Trophoblast cell (in vitro differentiated cells and primary cell): ENCODE results near the gene SCFD2.

Experiments used
- DNase-seq, 2 donors: peaks; one replicate each; pipeline ENCODE4 v3.0.0-alpha.2; 2016
- H2AFZ ChIP-seq: 2 replicates; pipeline ENCODE4 v1.6.1; 2013; ENCODE audit warnings: low read length, moderate library complexity, mild to moderate bottlenecking; ENCODE audit not compliant: insufficient read depth, poor library complexity
- H2AK5ac ChIP-seq: 2 replicates; pipeline ENCODE4 v1.6.1; 2013; ENCODE audit warnings: mild to moderate bottlenecking, low read length
- H2BK120ac ChIP-seq: 2 replicates; pipeline ENCODE4 v1.6.1; 2013; ENCODE audit warnings: low read length, mild to moderate bottlenecking, moderate library complexity; ENCODE audit not compliant: insufficient read depth, poor library complexity
- H2BK12ac ChIP-seq: 2 replicates; pipeline ENCODE4 v1.6.1; 2013; ENCODE audit warnings: mild to moderate bottlenecking, low read length, moderate library complexity
- H2BK5ac ChIP-seq: 2 replicates; pipeline ENCODE4 v1.6.1; 2013; ENCODE audit warnings: low read length, low read depth, moderate library complexity, mild to moderate bottlenecking; ENCODE audit not compliant: poor library complexity
- H3K14ac ChIP-seq: 2 replicates; pipeline ENCODE4 v1.6.1; 2013; ENCODE audit warnings: mild to moderate bottlenecking, low read length
- H3K18ac ChIP-seq: 2 replicates; pipeline ENCODE4 v1.6.1; 2013; ENCODE audit warnings: mild to moderate bottlenecking, low read length
- H3K23ac ChIP-seq: 2 replicates; pipeline ENCODE4 v1.6.1; 2013; ENCODE audit warnings: low read length
- H3K27ac ChIP-seq: 2 replicates; pipeline ENCODE4 v1.5.1; 2013; ENCODE audit warnings: low read depth, mild to moderate bottlenecking, inconsistent platforms, low read length, moderate library complexity
- H3K27me3 ChIP-seq: 2 replicates; pipeline ENCODE4 v1.6.1; 2013; ENCODE audit warnings: inconsistent platforms, mild to moderate bottlenecking, low read length, moderate library complexity; ENCODE audit not compliant: insufficient read depth
- H3K36me3 ChIP-seq, 2 experiments: 1 replicate in 1 of 2; 2 replicates in 1 of 2; pipeline ENCODE4 v1.6.1; 2013; ENCODE audit warnings: low read length in 2 of 2, mild to moderate bottlenecking in 2 of 2, moderate library complexity in 1 of 2; ENCODE audit not compliant: insufficient read depth in 2 of 2, control insufficient read depth in 1 of 2
- H3K4ac ChIP-seq: 2 replicates; pipeline ENCODE4 v1.6.1; 2013; ENCODE audit warnings: low read depth, mild to moderate bottlenecking, low read length, moderate library complexity
- H3K4me1 ChIP-seq, 2 experiments: 1 replicate in 1 of 2; 2 replicates in 1 of 2; pipeline ENCODE4 v1.6.1; 2013; ENCODE audit warnings: low read length in 2 of 2, mild to moderate bottlenecking in 2 of 2, moderate library complexity in 1 of 2; ENCODE audit not compliant: insufficient read depth in 2 of 2, control insufficient read depth in 1 of 2
- H3K4me2 ChIP-seq: 2 replicates; pipeline ENCODE4 v1.6.1; 2013; ENCODE audit warnings: inconsistent platforms, mild to moderate bottlenecking, low read length, moderate library complexity
- H3K4me3 ChIP-seq: 2 replicates; pipeline ENCODE4 v1.5.1; 2013; ENCODE audit warnings: mild to moderate bottlenecking, low read depth, low read length, inconsistent platforms
- H3K79me1 ChIP-seq: one replicate; pipeline ENCODE4 v1.6.1; 2013; ENCODE audit warnings: low read length
- H3K79me2 ChIP-seq: 2 replicates; pipeline ENCODE4 v1.6.1; 2013; ENCODE audit warnings: low read length, mild to moderate bottlenecking; ENCODE audit not compliant: control insufficient read depth, insufficient read depth, poor library complexity
- H3K9ac ChIP-seq: 2 replicates; pipeline ENCODE4 v1.6.1; 2013; ENCODE audit warnings: mild to moderate bottlenecking, low read length
- H3K9me3 ChIP-seq: 2 replicates; pipeline ENCODE4 v1.6.1; 2013; ENCODE audit warnings: low read depth, mild to moderate bottlenecking, control low read depth, inconsistent platforms, low read length; ENCODE audit not compliant: insufficient read depth
- H4K12ac ChIP-seq: 2 replicates; pipeline ENCODE4 v1.6.1; 2013; ENCODE audit warnings: low read depth, mild to moderate bottlenecking, low read length, moderate library complexity
- H4K8ac ChIP-seq: 2 replicates; pipeline ENCODE4 v1.6.1; 2013; ENCODE audit warnings: low read depth, mild to moderate bottlenecking, low read length, moderate library complexity
- H4K91ac ChIP-seq: one replicate; pipeline ENCODE4 v1.6.1; 2013; ENCODE audit warnings: low read depth, mild to moderate bottlenecking, low read length, moderate library complexity
- WGBS: extraction: QIAGEN DNeasy Blood & Tissue Kit; methylation state at CpG from one replicate; pipeline ENCODE4 v1.1.7; 2013; ENCODE audit warnings: missing lambda C conversion rate; ENCODE audit not compliant: insufficient read length, insufficient coverage; ENCODE audit errors: extremely low coverage; 5-methylcytosine and 5-hydroxymethylcytosine counted together

Gene SCFD2

DNA sequence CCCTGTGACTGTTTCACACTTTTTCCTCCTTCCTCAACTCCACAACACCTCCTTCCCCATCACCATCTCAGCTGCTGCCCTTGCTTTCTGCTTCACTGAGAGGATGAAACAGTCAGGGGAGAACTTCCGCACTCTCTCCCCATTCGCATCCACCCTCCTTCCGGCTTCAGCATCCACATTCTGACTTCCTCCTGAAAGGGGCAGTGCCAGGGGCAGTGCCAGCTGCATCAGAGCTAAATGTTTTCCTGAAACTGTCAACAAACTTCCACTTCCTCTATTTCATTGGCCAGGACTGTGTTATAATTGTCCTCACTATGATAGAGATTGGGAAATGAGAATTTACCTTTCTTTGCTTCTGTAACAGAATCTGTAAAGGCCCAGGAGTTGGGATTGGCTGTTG is 521.9 kb downstream of the SCFD2 start:
- peak overlapping the region; percentile 11 for H4K91ac ChIP-seq
- H2BK12ac ChIP-seq, result peak overlapping the region; percentile 19
- H4K12ac ChIP-seq, result no peak overlapping the region
- peaks cover 34% of the 10 kb centered on the region for H3K79me1 ChIP-seq
- no peaks in the 10 kb centered on the region for H3K36me3 ChIP-seq
- H3K4me3 ChIP-seq, result no peak overlapping the region
- no peak overlapping the region for H2BK120ac ChIP-seq
- no peaks in the 10 kb centered on the region for H3K9me3 ChIP-seq
- H3K4me1 ChIP-seq, result peaks cover 19 to 31% of the 10 kb centered on the region in 2 experiments
- H3K9ac ChIP-seq, result no peak overlapping the region
- H3K18ac ChIP-seq, result no peak overlapping the region
- no peak overlapping the region for H3K4me2 ChIP-seq
- peak overlapping the region; percentile 11 for H2AK5ac ChIP-seq
- H3K4ac ChIP-seq, result no peak overlapping the region
- no peak overlapping the region for H2AFZ ChIP-seq
- no peak overlapping the region for H3K23ac ChIP-seq
- no peak overlapping the region for H4K8ac ChIP-seq
- no CpG with 5 or more reads among the region's 3 CpGs for WGBS
- DNase-seq, result no peak
- H2BK5ac ChIP-seq, result no peak overlapping the region
- H3K27ac ChIP-seq, result no peak overlapping the region
- no peaks in the 10 kb centered on the region for H3K27me3 ChIP-seq
- H3K14ac ChIP-seq, result no peak overlapping the region
- no peaks in the 10 kb centered on the region for H3K79me2 ChIP-seq

DNA sequence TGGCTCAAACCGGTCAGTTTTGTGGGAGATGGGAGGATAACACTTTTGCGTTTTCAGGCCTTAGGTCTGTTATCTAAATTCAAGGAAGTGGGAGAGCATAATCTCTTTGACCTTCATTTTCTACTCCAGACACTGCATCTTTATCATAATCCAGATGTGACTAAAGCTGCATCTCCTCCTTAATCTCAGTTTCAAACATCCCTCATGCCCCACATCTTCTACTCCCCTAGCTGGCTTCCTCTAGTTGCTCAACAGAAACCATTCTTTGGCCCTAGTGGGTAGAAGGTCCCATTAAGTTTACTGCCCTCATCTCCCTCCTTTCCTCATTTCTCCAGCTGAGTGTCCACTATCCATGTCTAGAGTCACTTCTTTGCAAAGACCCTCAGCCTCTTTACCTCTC is 522.5 kb downstream of the SCFD2 start:
- no peaks in the 10 kb centered on the region for H3K79me2 ChIP-seq
- no peaks in the 10 kb centered on the region for H3K27me3 ChIP-seq
- H3K27ac ChIP-seq, result no peak overlapping the region
- H3K18ac ChIP-seq, result no peak overlapping the region
- H3K4ac ChIP-seq, result no peak overlapping the region
- no peak overlapping the region for H3K14ac ChIP-seq
- H4K8ac ChIP-seq, result peak overlapping the region; percentile 57
- H3K4me2 ChIP-seq, result no peak overlapping the region
- peak in 1 of 2 donors; percentile 72 for DNase-seq
- H3K4me1 ChIP-seq, result peaks cover 25 to 37% of the 10 kb centered on the region in 2 experiments
- WGBS, result no CpG with 5 or more reads among the region's 2 CpGs
- no peak overlapping the region for H4K12ac ChIP-seq
- H3K9ac ChIP-seq, result no peak overlapping the region
- no peak overlapping the region for H3K4me3 ChIP-seq
- H2BK12ac ChIP-seq, result peak overlapping the region; percentile 37
- peaks cover 39% of the 10 kb centered on the region for H3K79me1 ChIP-seq
- H2AFZ ChIP-seq, result no peak overlapping the region
- peak overlapping the region; percentile 16 for H2BK120ac ChIP-seq
- no peak overlapping the region for H3K23ac ChIP-seq
- H3K9me3 ChIP-seq, result no peaks in the 10 kb centered on the region
- H2AK5ac ChIP-seq, result no peak overlapping the region
- H3K36me3 ChIP-seq, result no peaks in the 10 kb centered on the region
- H4K91ac ChIP-seq, result peak overlapping the region; percentile 68
- H2BK5ac ChIP-seq, result peak overlapping the region; percentile 17

DNA sequence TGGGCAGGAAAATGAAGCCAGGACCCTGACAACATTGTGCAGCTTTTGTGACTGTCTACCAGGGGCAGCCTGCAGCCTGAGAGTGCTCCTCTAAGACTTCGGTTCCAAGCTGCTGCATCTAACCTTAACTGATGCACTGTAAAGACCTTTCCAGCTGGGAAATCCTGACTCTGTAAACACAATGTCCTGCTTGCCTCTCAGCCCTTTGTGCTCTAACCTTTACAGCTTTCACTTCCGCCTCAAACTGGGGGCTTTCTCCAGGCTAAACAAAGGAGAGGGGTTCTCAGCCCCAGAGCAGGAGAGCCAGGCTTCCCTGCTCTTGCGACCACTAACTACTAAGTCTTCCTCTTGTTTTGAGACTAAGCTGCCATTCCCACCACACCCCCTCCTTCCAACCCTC is 523.1 kb downstream of the SCFD2 start:
- H4K91ac ChIP-seq, result peak overlapping the region; percentile 68
- H2AFZ ChIP-seq, result peak overlapping the region; percentile 30
- H2BK12ac ChIP-seq, result peak overlapping the region; percentile 37
- no peak for DNase-seq
- H3K79me2 ChIP-seq, result peaks cover 2% of the 10 kb centered on the region
- H3K18ac ChIP-seq, result peak overlapping the region; percentile 4
- H3K4me3 ChIP-seq, result no peak overlapping the region
- no peaks in the 10 kb centered on the region for H3K36me3 ChIP-seq
- H3K9ac ChIP-seq, result no peak overlapping the region
- H3K9me3 ChIP-seq, result no peaks in the 10 kb centered on the region
- no peak overlapping the region for H4K12ac ChIP-seq
- no peaks in the 10 kb centered on the region for H3K27me3 ChIP-seq
- no peak overlapping the region for H3K4ac ChIP-seq
- peak overlapping the region; percentile 1 for H2BK5ac ChIP-seq
- peaks cover 27 to 38% of the 10 kb centered on the region in 2 experiments for H3K4me1 ChIP-seq
- H2AK5ac ChIP-seq, result peak overlapping the region; percentile 21
- H4K8ac ChIP-seq, result peak overlapping the region; percentile 57
- no CpG with 5 or more reads among the region's 3 CpGs for WGBS
- no peak overlapping the region for H3K4me2 ChIP-seq
- H3K23ac ChIP-seq, result no peak overlapping the region
- peak overlapping the region; percentile 2 for H3K14ac ChIP-seq
- H2BK120ac ChIP-seq, result peak overlapping the region; percentile 14
- H3K79me1 ChIP-seq, result peaks cover 43% of the 10 kb centered on the region
- peak overlapping the region; percentile 26 for H3K27ac ChIP-seq

DNA sequence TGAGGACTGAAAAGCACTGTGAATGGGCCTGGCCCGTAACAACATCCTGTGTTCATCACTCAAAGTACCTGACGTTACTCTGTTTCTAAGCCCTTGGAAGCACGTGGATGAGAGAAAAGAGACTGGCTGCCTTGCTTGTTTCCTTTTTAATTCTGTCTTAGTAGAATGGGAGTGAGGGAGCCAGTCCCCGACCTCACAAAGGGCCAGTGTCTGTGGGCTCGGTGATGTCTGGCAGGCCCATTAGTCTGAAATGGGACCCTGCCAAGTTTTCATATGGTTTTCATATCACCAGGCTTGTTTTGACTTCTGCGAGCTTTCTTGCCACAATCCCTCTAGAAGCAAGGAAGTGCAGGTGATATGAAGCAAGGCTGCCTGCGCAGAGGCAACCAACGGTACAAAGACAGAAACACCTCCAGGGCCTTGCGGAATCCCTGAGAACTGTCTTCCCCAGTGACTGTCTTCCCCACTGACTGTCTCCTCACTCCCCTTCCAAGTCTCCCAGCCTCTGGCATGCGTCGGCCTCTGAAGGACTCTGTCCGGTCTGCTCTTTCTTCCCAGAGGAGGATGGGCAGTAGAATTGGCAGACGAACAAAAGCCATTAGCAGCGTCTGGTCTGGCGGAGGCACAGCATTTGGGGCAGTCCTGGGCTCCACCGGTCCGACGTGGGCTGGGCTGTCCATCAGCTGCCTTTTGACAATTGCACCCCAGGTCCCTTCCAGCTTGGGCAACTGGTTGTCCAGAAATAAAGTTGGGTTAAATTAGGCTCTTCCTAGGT is 524.0 kb downstream of the SCFD2 start:
- Histone ChIP-seq H3K9ac (no peak overlapping the region), H3K4ac (peak overlapping the region; percentile 19)

More for the DNA sequence above, 524.0 kb downstream of the SCFD2 start:
- no peak overlapping the region for H3K4me3 ChIP-seq
- WGBS, result no CpG with 5 or more reads among the region's 18 CpGs
- H3K27ac ChIP-seq, result peak overlapping the region; percentile 84
- peak overlapping the region; percentile 85 for H4K91ac ChIP-seq
- H3K4me1 ChIP-seq, result peaks cover 33 to 42% of the 10 kb centered on the region in 2 experiments
- peaks cover 49% of the 10 kb centered on the region for H3K79me1 ChIP-seq
- H4K12ac ChIP-seq, result no peak overlapping the region
- no peaks in the 10 kb centered on the region for H3K9me3 ChIP-seq
- no peaks in the 10 kb centered on the region for H3K27me3 ChIP-seq
- H3K18ac ChIP-seq, result no peak overlapping the region
- peak overlapping the region; percentile 34 for H2BK12ac ChIP-seq
- no peak overlapping the region for H2AFZ ChIP-seq
- H2AK5ac ChIP-seq, result peak overlapping the region; percentile 35
- peak overlapping the region; percentile 9 for H2BK120ac ChIP-seq
- peaks cover 4% of the 10 kb centered on the region for H3K79me2 ChIP-seq
- DNase-seq, result no peak
- H4K8ac ChIP-seq, result peak overlapping the region; percentile 6
- H2BK5ac ChIP-seq, result peak overlapping the region; percentile 28
- H3K14ac ChIP-seq, result peak overlapping the region; percentile 40
- no peaks in the 10 kb centered on the region for H3K36me3 ChIP-seq
- H3K4me2 ChIP-seq, result no peak overlapping the region
- H3K23ac ChIP-seq, result no peak overlapping the region
